H54 (cell line): ENCODE measurements around the gene MEIS2.

Source experiments
- DNase-seq: peaks from one replicate; pipeline ENCODE4 v3.0.0; 2011; ENCODE audit warnings: low spot score, mixed read lengths; ENCODE audit not compliant: insufficient read length
- FAIRE-seq: peaks from 3 replicates; lab custom pipeline; 2011; peaks lifted over from hg19 to GRCh38; lab: Jason Lieb, UNC
- POLR2A ChIP-seq: IDR thresholded peaks from 2 replicates; pipeline ENCODE4 v1.6.1; 2011; ENCODE audit warnings: low read depth, mild to moderate bottlenecking, low read length

MEIS2 gene

DNA sequence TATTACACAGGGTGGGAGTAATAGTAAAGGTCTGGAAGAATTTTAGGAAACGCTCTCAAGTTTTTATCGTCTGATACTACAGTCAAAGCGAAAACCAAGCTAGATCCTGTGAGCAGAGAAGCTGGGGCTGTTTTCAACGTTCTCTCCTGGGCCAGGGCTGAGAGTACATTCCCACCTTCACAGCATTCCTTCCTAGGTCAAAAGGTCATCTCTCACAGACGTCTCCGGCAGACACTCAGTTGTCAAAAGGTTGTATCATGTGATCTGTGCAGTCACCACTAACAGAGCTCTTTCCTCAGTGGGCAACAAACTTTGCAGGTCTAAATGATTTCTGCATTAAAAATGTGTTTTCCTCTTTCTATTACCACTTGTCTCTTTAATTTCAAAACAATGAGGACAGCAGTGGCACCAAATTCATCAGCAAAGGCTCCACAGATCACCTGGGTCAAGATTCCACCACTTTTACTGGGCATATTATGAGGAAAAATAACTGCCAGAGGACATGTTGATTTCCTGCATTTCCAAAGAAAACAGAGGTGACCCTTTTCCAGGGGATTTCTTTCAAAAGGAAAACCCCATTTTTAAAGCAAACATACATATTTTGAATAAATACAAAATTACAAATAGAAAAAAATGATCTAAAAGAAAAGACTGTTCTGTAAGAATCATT, 41.9 kb downstream of the MEIS2 start:
- no peak for TF ChIP-seq POLR2A
- no peak for FAIRE-seq
- no peak for DNase-seq

DNA sequence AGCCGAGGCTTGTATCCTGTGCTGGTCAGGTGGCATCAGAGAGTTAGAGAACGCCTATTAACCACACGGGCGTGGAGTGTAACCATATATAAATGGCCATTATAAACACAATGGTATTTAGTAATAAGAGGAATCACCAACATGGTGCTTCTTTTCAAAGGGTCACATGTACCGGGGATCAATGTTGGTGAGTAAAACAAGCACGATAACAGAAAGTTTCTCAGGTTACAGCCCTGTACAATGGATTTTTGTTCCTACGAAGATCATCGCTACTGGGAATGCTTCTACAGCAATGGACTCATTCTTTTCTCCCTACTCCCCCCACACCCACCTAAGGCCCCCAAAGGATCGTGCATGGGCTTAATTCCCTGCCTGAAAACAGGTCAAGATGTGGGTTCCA, 42.5 kb downstream of the MEIS2 start:
- no peak for TF ChIP-seq POLR2A
- DNase-seq (no peak), FAIRE-seq (no peak)

DNA sequence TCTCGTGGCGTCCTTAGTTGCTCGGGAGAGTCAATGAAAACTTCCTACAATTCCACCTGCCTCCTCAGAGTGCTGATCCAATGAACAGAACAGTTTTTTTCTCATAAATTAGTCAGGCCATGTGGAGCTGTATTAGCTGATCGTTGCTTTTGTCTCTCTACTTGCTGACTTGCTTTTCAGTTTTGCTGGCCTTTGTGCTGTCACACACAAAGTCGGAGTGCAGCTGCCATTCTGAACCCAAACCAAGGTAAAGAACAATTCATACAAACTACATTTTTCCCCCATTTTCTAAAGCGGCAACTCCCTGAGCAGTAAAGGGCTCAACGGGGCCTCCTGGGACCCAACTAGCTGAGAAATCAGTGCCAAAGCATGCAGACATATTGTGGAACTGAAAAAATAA, 43.1 kb downstream of the MEIS2 start:
- FAIRE-seq: no peak
- TF ChIP-seq POLR2A: no peak
- DNase-seq: no peak

DNA sequence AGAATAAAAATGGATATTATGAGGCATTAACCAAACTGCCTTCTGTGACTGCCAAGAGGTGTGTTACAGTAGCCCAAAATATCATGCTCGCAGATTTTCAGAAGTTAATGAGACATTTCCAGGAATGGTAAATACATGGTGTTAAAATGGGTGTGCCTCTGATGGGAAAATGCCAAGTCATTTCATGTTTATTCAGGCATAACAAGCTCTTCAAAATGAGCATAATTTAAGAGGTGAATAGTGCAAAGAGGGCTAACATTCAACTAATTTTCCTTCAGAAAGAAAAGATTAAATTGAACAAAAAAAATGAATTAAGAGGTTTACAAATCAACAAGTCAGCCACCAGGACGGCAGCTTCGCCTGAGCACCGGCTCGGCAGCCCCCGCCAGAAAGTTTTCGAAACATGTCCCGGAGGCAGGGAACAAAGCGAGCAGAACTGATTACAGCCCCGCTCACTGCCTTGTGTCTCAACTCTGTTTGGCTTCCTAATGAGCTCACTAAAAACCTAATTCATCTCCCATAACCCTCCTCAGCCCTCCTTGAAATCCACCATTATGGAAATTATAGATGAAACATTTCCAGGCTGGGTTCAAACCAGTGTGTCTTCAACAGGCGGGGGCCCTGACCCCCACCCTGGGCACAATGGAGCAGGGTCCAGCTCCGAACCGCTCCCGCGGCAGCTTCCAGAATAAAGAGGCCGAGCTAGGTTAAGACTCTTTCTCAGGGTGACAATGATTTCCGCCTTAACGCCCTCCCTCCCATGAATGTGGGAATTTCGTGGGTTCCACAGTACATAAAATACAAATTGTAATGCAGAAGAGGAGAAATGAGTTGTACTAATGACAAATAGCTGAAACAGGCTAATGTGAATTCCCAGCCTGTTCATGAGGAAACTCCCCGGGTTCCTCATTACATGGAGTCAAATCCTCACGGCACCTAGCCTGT, 43.9 kb downstream of the MEIS2 start:
- FAIRE-seq (no peak), DNase-seq (no peak)
- TF ChIP-seq POLR2A: no peak

DNA sequence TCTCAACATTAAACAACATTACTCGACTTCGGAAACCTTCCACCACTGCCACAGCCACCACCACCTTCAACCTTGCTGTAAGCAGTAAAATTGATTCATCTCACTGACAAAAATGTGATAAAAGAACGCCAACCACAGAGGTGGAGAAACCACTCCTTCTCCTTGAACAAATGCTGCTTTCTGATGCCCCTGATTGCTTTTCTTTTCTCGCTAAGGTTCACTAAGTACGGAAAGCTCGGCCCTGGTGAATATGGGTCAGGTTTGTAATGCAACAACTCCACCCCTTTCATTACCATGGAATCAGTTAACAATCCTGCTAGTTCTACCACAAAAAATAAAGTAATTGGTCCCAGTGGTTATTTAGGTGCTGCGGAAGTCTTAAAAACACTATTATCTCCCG, 44.9 kb downstream of the MEIS2 start:
- no peak for TF ChIP-seq POLR2A
- no peak for FAIRE-seq

GRCh38 chr15:37054336-37054735, 46.0 kb downstream of the MEIS2 start:
- DNase-seq: no peak
- no peak for FAIRE-seq
- TF ChIP-seq POLR2A: no peak

More for the DNA sequence above, 44.9 kb downstream of the MEIS2 start:
- no peak for DNase-seq

- TF ChIP-seq POLR2A: no peak
- FAIRE-seq (no peak), DNase-seq (no peak)
These were observed 47.2 kb downstream of the MEIS2 start for GRCh38 chr15:37053166-37053565.

GRCh38 chr15:37050345-37050744, 50.0 kb downstream of the MEIS2 start:
- FAIRE-seq: no peak
- DNase-seq: no peak
- no peak for TF ChIP-seq POLR2A

- TF ChIP-seq POLR2A: no peak
- FAIRE-seq (no peak), DNase-seq (no peak)
These were observed 53.3 kb downstream of the MEIS2 start for GRCh38 chr15:37046876-37047614.

- FAIRE-seq (no peak), DNase-seq (no peak)
- TF ChIP-seq POLR2A: no peak
These were observed 54.2 kb downstream of the MEIS2 start for GRCh38 chr15:37045859-37046740.

DNA sequence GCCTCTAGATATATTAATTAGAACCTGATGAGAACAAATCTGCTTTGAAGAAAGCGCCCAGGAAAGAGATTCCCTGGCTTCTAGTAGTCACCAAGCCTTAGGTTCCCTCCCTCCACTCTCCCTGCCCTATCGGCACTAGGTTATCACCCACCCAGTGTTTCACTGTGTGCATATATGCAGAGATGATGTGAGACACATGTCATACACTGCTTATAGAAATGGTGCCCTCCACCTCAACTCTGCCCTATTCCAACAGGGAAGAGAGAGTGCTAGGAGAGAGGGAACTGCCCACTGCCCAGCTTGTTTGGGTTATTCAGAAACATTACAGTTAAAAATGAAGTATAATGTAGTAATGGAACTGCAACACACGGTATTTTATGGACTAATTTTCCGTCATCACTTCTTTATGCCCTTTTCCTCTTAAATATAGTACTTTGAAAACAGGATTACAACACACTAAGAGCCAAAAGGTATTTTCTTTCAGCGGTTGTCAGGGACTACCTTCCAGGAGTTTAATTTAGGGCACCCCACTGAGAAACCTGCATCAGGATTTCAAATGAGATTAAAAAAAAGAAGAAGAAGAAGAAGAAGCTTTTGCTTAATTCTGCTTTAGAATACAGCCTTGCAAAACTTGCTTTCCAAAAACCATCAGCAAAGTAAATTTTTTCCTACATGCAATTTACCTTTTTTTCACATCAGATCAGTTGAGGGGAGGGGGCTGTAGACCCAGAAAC, 55.3 kb downstream of the MEIS2 start:
- no peak for TF ChIP-seq POLR2A
- DNase-seq (no peak), FAIRE-seq (no peak)

DNA sequence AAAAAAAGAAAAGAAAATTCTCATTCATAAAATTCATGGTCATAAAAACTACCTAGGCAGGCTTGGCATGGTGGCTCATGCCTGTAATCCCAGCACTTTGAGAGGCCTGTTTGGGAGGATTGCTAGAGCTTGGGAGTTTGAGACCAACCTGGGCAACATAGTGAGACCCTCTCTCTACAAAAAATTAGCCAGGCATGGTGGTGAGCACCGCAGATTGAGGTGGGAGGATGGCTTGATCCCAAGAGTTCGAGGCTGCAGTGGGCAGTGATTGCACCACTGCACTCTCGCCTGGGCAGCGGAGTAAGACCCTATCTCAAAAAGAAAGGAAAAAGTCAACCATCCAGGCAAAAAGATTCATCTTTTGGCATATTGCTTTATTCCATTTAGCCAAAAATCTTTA, 58.5 kb downstream of the MEIS2 start:
- TF ChIP-seq POLR2A: no peak
- FAIRE-seq: no peak
- no peak for DNase-seq

DNA sequence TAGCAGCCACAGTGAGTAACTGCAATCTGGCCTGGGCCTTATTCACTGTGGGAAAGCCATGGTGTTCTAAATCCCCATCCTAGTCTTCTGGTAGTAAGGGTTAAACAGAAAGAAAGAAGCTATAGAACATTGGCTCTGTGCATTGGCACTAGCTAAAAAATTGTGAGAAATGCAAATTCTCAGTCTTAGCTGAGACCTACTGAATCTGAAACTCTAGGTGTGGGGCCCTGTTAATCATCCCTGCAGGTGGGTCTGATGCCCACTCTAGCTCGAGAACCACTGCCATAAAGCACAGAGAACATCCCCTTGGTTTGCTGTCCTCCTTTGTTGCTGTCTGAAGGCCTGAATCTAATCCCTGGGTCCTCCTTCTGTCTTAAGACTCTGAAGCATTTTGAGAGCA, 59.3 kb downstream of the MEIS2 start:
- TF ChIP-seq POLR2A: no peak
- FAIRE-seq: no peak

More for the DNA sequence above, 59.3 kb downstream of the MEIS2 start:
- no peak for DNase-seq
